PC-9 (cell line): Measurements from ENCODE around the gene NCAN. TPM values are rescaled to one million over a fixed set of nuclear protein-coding genes. Genes with fewer than 3 reads are reported as not detected.

Experiments used
- BruUV-seq: library from RNA; stranded (reverse); fragments of 400-500 nt; replicated peaks from 2 replicates; lab custom pipeline; 2021; lab: Mats Ljungman, UMichigan
- CTCF ChIA-PET: fragments of 300-600 bp; sonication (Branson Sonifier 250); formaldehyde crosslinking; loops from one replicate; lab custom pipeline; 2022; ENCODE audit warnings: antibody characterized with exemption; lab: Charles Lee
- POLR2A ChIA-PET: fragments of 300-600 bp; sonication (Branson Sonifier 250); formaldehyde crosslinking; loops from one replicate; lab custom pipeline; 2022; ENCODE audit warnings: antibody characterized with exemption; ENCODE audit not compliant: unreplicated experiment; lab: Charles Lee
- DNase-seq, 2 experiments: peaks; one replicate each; pipeline versions ENCODE4 v3.0.0 to v3.0.0-alpha.2; 2015 to 2022; ENCODE audit warnings: mixed read lengths in 1 of 2
- H2AFZ ChIP-seq: fragments of 200-600 bp; sonication (generic); 2 replicates; pipeline ENCODE4 v1.8.1; 2017; ENCODE audit warnings: antibody characterized with exemption
- H3F3A ChIP-seq: fragments of 200-600 bp; sonication (generic); 2 replicates; pipeline ENCODE4 v1.8.1; 2017; ENCODE audit warnings: antibody characterized with exemption, mild to moderate bottlenecking, low read depth; ENCODE audit not compliant: insufficient read depth
- H3K27ac ChIP-seq: fragments of 200-600 bp; sonication (generic); 2 replicates; pipeline ENCODE4 v1.6.1; 2016; ENCODE audit warnings: mixed run types
- H3K27me3 ChIP-seq: fragments of 200-600 bp; sonication (generic); 2 replicates; pipeline ENCODE4 v1.6.1; 2016; ENCODE audit warnings: low read depth, mixed run types; ENCODE audit not compliant: insufficient read depth
- H3K36me3 ChIP-seq: fragments of 200-600 bp; sonication (generic); 2 replicates; pipeline ENCODE4 v1.6.1; 2016; ENCODE audit warnings: low read depth, mixed run types
- H3K4me1 ChIP-seq: fragments of 200-600 bp; sonication (generic); replicated peaks from 2 replicates; pipeline ENCODE4 v1.6.1; 2016; ENCODE audit warnings: mixed run types; ENCODE audit not compliant: insufficient read depth
- H3K4me2 ChIP-seq: fragments of 200-600 bp; sonication (generic); 2 replicates; pipeline ENCODE4 v1.6.1; 2017; ENCODE audit warnings: mixed run types
- H3K4me3 ChIP-seq: fragments of 200-600 bp; sonication (generic); 2 replicates; pipeline ENCODE4 v1.6.1; 2016; ENCODE audit warnings: mixed run types
- H3K79me2 ChIP-seq: fragments of 200-600 bp; sonication (generic); 2 replicates; pipeline ENCODE4 v1.6.1; 2017; ENCODE audit warnings: low read depth, mixed run types
- H3K9me2 ChIP-seq: fragments of 200-600 bp; sonication (generic); 2 replicates; pipeline ENCODE4 v1.8.1; 2017; ENCODE audit warnings: mild to moderate bottlenecking; ENCODE audit not compliant: insufficient read depth
- H3K9me3 ChIP-seq: fragments of 200-600 bp; sonication (generic); 2 replicates; pipeline ENCODE4 v1.8.1; 2016; ENCODE audit warnings: low read depth; ENCODE audit not compliant: insufficient read depth
- H4K20me1 ChIP-seq: fragments of 200-600 bp; sonication (generic); 2 replicates; pipeline ENCODE4 v1.8.1; 2017; ENCODE audit not compliant: insufficient read depth
- CTCF ChIP-seq: fragments of 200-600 bp; sonication (generic); conservative IDR thresholded peaks from 2 replicates; pipeline ENCODE4 v1.6.1; 2017; ENCODE audit warnings: mixed run types, antibody characterized with exemption, mild to moderate bottlenecking, moderate library complexity
- EZH2 ChIP-seq: fragments of 200-600 bp; sonication (generic); IDR thresholded peaks from 2 replicates; pipeline ENCODE4 v1.8.0; 2017; ENCODE audit warnings: antibody characterized with exemption, low read depth
- intact Hi-C: fragments of 100-400 bp; cut with micrococcal nuclease; formaldehyde crosslinking; loops from one replicate; pipeline ENCODE4 v1.10.0; 2022; ENCODE audit not compliant: unreplicated experiment
- total RNA-seq: library from RNA; stranded (reverse); gene quantifications from 2 replicates; pipeline ENCODE4 v1.2.3, GENCODE V29; 2021

Gene NCAN
- total RNA-seq, 1 experiment from 2014 or later: not detected

DNA sequence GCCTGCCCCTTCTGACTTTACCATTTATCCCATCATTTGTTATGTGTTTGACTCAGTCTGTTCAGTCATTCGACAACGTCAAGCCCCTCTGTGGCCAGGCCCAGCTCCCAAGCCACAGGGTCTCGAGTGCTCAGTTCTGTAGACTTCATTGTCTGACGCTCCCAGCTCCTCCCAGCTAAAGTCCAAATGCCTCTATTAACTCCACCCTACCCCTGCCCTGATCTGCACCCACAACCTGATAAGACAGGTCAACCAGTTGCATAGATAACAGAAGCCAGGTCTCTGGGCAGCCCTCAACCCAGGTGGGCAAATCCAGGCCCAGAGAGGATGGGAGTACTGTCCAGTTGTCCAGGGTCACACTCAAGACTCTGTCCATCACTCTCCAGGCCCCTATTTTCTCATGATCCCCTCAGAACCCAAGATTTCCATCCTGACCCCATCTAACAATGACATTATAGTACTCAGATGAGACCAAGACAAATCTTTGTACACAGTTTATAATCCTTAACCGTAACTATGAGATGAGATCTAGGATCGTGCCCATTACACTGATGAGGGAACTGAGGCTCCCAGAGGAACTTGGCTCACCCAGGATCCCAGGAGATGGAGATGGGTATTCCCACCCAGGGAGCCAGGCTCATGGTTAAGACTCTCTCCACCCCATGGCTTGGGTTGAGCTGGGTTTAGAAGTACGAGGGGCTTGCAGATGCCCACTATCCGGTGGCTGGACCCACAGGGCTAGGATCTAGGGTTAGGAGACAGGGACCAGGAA is 60.3 kb downstream of the NCAN start:
- Histone ChIP-seq H3K4me3 (no peak overlapping the region), H3K36me3 (no peaks in the 10 kb centered on the region), H3K4me1 (no peaks in the 10 kb centered on the region), H3F3A (no peaks in the 10 kb centered on the region; the same call in 1 of the 2 replicates), H3K27me3 (no peaks in the 10 kb centered on the region), H4K20me1 (no peaks in the 10 kb centered on the region), H3K79me2 (no peaks in the 10 kb centered on the region), H3K4me2 (no peak overlapping the region), H3K27ac (no peak overlapping the region), H2AFZ (no peak overlapping the region), H3K9me3 (no peaks in the 10 kb centered on the region), H3K9me2 (no peaks in the 10 kb centered on the region)
- CTCF ChIA-PET: no interaction called here
- intact Hi-C loops: no loop called here
- DNase-seq: no peak
- BruUV-seq: no TSS peak
- POLR2A ChIA-PET: no interaction called here
- no peak for TF ChIP-seq CTCF
- TF ChIP-seq EZH2: no peak

- ChIA-PET POLR2A (no interaction called here), CTCF (no interaction called here)
Measured at GRCh38 chr19:19274146-19274545, 62.4 kb downstream of the NCAN start.

DNA sequence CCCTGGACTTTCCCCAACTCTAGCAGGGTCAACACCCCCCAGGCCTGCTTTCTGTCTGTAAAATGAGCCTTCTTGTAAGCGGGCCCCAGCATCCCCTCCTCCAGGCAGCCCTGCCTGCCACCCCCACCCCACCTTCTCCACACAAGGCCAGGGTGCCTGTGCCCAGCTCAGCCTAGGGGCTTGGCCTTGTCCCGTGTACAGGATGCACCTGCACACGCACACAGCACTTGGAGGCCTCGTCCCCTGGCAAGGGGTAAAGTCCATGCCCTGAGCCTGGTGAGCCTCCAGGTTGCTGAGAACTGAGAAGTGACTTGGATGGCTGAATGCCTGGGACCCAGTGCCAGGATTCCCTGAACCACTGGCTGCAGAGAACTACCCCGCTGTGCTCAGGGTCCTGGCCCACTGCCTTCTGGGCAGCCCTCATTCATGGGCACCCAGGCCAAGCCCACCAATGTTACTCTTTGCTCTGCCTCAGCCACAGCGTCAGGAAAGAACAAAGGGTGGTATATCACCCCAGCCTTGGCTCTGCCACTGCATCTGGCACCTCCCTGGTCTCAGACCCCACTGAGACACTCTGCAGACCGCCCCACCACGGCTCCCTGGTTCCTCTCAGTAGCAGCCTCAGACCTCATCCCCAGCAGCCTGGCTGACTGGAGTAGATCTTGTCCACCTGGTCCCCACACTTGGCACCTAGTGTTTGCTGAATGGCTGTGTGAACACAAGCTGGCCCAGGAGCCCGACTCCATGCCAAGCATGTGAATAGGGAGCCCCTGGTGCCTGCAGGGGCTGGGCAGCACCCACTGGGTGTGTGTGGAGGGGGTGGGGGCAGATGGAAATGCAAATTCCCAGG is 63.2 kb downstream of the NCAN start:
- no TSS peak for BruUV-seq
- Histone ChIP-seq H3K9me2 (no peaks in the 10 kb centered on the region), H3K4me3 (no peak overlapping the region), H3F3A (no peaks in the 10 kb centered on the region), H4K20me1 (no peaks in the 10 kb centered on the region), H3K79me2 (no peaks in the 10 kb centered on the region), H3K4me1 (no peaks in the 10 kb centered on the region), H3K9me3 (no peaks in the 10 kb centered on the region), H2AFZ (no peak overlapping the region), H3K36me3 (no peaks in the 10 kb centered on the region), H3K27ac (no peak overlapping the region), H3K4me2 (no peak overlapping the region), H3K27me3 (no peaks in the 10 kb centered on the region)
- POLR2A ChIA-PET: no interaction called here
- intact Hi-C loops: no loop called here
- no peak for DNase-seq
- CTCF ChIA-PET: no interaction called here
- TF ChIP-seq CTCF (no peak), EZH2 (no peak)

More at GRCh38 chr19:19274146-19274545, 62.4 kb downstream of the NCAN start:
- no peak overlapping the region for H3K27ac ChIP-seq
- no peaks in the 10 kb centered on the region for H3K4me1 ChIP-seq
- no peaks in the 10 kb centered on the region for H4K20me1 ChIP-seq
- H3K79me2 ChIP-seq: no peaks in the 10 kb centered on the region
- no peak overlapping the region for H3K4me2 ChIP-seq
- no peaks in the 10 kb centered on the region for H3K36me3 ChIP-seq
- TF ChIP-seq CTCF (no peak), EZH2 (no peak)
- H2AFZ ChIP-seq: no peak overlapping the region
- no peak overlapping the region for H3K4me3 ChIP-seq
- H3K27me3 ChIP-seq: no peaks in the 10 kb centered on the region
- DNase-seq: no peak
- no TSS peak for BruUV-seq
- intact Hi-C loops: no loop called here
- H3F3A ChIP-seq: no peaks in the 10 kb centered on the region
- H3K9me3 ChIP-seq: no peaks in the 10 kb centered on the region
- H3K9me2 ChIP-seq: no peaks in the 10 kb centered on the region
